Brain microvascular endothelial cell (primary cell): ENCODE data around the gene LRMDA.

Experiments
- DNase-seq: peaks from one replicate; pipeline ENCODE4 v3.0.0-alpha.2; 2020
- H3K27ac ChIP-seq: fragments of 250-450 bp; sonication (Bioruptor Pico); 2 replicates; pipeline ENCODE4 v1.5.1; 2020; ENCODE audit warnings: mild to moderate bottlenecking, moderate library complexity
- H3K27me3 ChIP-seq: fragments of 250-450 bp; sonication (Bioruptor Pico); replicated peaks from 2 replicates; pipeline ENCODE4 v1.5.1; 2020; ENCODE audit warnings: mild to moderate bottlenecking
- H3K36me3 ChIP-seq: fragments of 250-450 bp; sonication (Bioruptor Pico); replicated peaks from 2 replicates; pipeline ENCODE4 v1.5.1; 2020; ENCODE audit warnings: mild to moderate bottlenecking
- H3K4me3 ChIP-seq: 2 replicates; pipeline ENCODE4 v1.5.1; 2011; ENCODE audit warnings: low read depth, mild to moderate bottlenecking, control low read depth, low read length, moderate library complexity
- CTCF ChIP-seq: IDR thresholded peaks from 2 replicates; pipeline ENCODE4 v1.5.1; 2011; ENCODE audit warnings: low read depth, mild to moderate bottlenecking, moderate library complexity, low read length, control low read depth, inconsistent platforms; ENCODE audit errors: missing control alignments
- in situ Hi-C: cut with HindIII; loops from 2 replicates; pipeline ENCODE4 v1.10.0; 2017; ENCODE audit warnings: low sequenced_read_pairs, low pct_ligation_motif_present

LRMDA gene

DNA sequence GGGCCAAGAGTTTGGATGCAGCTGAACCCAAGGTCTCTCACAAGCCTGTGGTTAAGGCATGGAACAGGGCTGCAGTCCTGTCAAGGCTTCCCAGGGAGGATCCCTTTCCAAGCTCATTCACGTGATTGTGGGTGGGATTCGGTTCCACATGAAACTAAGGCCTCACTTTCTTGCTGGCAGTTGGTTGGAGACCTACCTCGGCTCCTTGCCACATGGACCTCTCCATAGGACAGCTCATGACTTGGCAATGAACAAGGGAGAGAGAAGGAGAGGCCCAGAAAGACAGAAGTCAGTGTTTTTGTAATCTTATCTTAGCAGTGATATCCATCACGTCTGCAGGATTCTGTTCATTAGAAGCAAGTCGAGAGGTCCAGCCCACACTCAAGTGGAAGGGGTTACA is 583.8 kb downstream of the LRMDA start:
- H3K36me3 ChIP-seq, result no peaks in the 10 kb centered on the region
- no peak overlapping the region for H3K4me3 ChIP-seq
- DNase-seq, result no peak
- TF ChIP-seq CTCF, result no peak
- no peaks in the 10 kb centered on the region for H3K27me3 ChIP-seq
- H3K27ac ChIP-seq, result no peak overlapping the region
- in situ Hi-C loops, result no loop called here

DNA sequence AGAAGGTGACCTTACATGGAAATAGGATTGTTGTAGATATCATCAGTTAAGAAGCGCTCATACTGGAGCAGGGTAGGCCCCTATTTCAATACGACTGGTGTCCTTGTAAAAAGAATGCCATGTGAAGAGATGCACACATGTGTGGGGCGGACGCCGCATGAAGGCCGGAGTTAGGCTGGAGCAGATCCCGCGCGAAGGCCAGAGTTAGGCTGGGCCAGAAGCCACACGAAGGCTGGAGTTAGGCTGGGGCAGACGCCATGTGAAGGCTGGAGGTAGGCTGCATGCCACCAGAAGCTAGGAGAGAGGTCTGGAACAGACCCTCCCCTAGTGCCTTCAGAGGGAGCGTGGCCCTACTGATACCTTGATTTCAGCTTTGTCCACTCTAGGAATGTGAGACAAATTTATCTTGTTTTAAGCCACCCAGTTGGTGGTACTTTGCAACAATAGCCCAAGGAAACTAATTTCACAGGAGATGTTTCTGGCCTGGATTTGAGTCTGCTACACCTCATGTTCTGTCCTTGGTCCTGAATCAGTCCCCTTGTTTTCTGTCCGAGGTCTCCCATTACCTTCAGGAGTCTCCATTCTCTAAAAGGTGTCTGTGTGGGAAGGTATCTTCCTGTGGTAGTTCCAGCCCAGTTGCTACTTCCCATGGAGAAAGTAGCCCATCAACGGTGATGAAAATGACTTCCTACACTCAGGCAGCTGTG is 585.8 kb downstream of the LRMDA start:
- Histone ChIP-seq H3K4me3 (no peak overlapping the region), H3K27me3 (no peaks in the 10 kb centered on the region), H3K27ac (no peak overlapping the region), H3K36me3 (no peaks in the 10 kb centered on the region)
- in situ Hi-C loops, result no loop called here
- TF ChIP-seq CTCF, result no peak
- no peak for DNase-seq

DNA sequence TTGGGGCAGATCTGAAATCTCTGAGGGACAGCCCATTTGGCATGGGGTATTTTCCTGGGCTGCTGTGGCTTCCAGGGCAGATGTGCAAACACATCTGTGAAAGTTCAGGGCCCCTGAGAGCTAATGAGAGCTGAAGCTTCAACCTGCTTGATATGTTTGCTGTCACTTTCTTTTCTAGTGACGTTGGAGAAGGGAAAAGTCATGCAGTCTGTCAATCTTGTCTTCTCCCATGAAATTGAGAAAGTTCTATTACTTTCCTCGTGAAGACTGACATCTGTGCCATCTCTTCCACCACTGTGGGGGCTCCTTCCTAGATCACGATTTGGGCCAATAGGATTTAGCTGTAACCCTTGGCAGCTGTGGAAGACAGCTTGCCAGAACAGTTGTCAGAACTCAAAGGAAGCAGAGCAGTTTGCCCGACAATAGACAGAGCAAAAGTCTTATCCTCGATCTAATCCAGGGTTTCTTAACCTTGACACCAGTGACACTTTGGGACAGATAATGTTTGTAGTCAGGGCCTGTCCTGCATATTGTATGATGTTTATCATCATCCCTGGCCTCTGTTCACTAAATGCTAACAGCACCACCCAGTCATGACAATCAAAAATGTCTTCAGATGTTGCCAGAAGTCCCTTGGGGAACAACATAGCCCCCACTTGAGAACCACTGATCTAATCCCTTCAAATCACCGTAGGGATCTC is 586.5 kb downstream of the LRMDA start:
- TF ChIP-seq CTCF, result no peak
- in situ Hi-C loops, result no loop called here
- DNase-seq, result no peak
- H3K27me3 ChIP-seq, result no peaks in the 10 kb centered on the region
- H3K4me3 ChIP-seq, result no peak overlapping the region
- H3K36me3 ChIP-seq, result no peaks in the 10 kb centered on the region
- no peak overlapping the region for H3K27ac ChIP-seq

DNA sequence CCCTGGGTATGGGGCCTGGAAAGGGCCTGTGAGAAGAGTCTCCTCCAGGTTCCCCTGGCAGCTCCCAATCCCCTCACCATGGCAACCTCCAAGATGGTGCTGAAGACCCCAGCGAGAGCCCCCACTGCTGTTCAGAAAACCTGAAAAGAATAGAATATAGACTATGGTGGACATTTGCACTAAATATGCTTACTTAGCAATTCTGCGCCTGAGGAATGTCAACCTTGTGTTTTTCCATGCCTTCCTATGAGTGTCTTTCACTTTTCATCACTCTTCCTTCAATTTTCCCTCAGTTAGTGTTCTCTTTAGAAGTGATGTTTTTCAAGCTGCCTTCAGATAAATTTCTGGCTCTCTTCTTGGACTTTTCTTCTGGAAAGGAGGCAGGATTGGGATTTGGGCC is 589.2 kb downstream of the LRMDA start:
- H3K4me3 ChIP-seq, result no peak overlapping the region

DNA sequence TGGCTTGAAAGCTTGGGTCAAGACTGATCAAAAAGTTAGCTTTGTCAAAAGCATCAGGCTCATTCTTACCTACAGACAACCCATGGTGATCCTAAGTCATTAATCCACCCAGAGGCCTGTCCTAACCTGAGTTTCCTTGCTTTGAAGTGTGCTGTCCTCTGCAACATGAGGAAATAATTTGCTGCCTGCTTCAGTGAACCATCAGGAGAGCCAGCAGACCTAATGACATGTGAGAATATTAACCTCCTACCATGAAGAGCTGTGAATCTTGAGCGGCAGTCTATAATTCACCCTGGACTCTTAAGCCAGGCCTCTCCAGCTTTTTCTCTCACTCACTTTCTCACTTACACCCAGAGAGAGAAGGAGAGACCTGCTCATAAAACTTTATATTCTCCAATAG is 590.0 kb downstream of the LRMDA start:
- no peak overlapping the region for H3K27ac ChIP-seq
- in situ Hi-C loops, result no loop called here
- no peak overlapping the region for H3K4me3 ChIP-seq
- H3K36me3 ChIP-seq, result no peaks in the 10 kb centered on the region
- no peak for DNase-seq
- no peaks in the 10 kb centered on the region for H3K27me3 ChIP-seq
- TF ChIP-seq CTCF, result no peak

More for the DNA sequence above, 589.2 kb downstream of the LRMDA start:
- no peak for TF ChIP-seq CTCF
- no peak for DNase-seq
- in situ Hi-C loops, result no loop called here
- no peaks in the 10 kb centered on the region for H3K27me3 ChIP-seq
- no peaks in the 10 kb centered on the region for H3K36me3 ChIP-seq
- no peak overlapping the region for H3K27ac ChIP-seq
